PFSK-1 (cell line): ENCODE measurements around the gene PDK2.

Source experiments
- REST ChIP-seq, 2 experiments: IDR thresholded peaks; 2 replicates each; pipeline versions ENCODE4 v1.6.1 to v1.8.0; 2011 to 2012; ENCODE audit warnings: low read depth in 2 of 2, low read length in 2 of 2, control low read depth in 1 of 2, inconsistent platforms in 1 of 2, mild to moderate bottlenecking in 1 of 2, moderate library complexity in 1 of 2; ENCODE audit not compliant: insufficient read depth in 1 of 2
- TAF1 ChIP-seq: IDR thresholded peaks from 2 replicates; pipeline ENCODE4 v1.6.1; 2012; ENCODE audit warnings: low read length, control low read depth, borderline replicate concordance; ENCODE audit not compliant: insufficient read depth

- TF ChIP-seq TAF1 (no peak), REST (IDR thresholded peaks at IDR 0.05; ENCODE audit: insufficient read depth in 1 of 2, low read depth in 2 of 2, low read length in 2 of 2) (no peak)
Measured at GRCh38 chr17:50129353-50129727, 34.2 kb downstream of the PDK2 start.
